OCI-LY3 (cell line): Measurements from ENCODE around the gene BDH2.
A peak's percentile ranks its signal among the peaks of the same experiment; 100 is the strongest.

Source experiments
- H2AFZ ChIP-seq: fragments of 200-600, 300-600 bp; shearing (Covaris generic); 2 replicates; pipeline ENCODE4 v1.6.0; 2014; ENCODE audit warnings: antibody characterized with exemption, low read depth, low read length
- H3K27ac ChIP-seq: fragments of 200-600, 300-600 bp; sonication (generic); 2 replicates; pipeline ENCODE4 v1.5.1; 2014; ENCODE audit warnings: mild to moderate bottlenecking, low read length, moderate library complexity, mixed read lengths
- H3K27me3 ChIP-seq: fragments of 200-600, 300-600 bp; sonication (generic); 2 replicates; pipeline ENCODE4 v1.6.1; 2014; ENCODE audit warnings: low read depth, low read length, mixed read lengths
- H3K36me3 ChIP-seq: fragments of 200-600, 300-600 bp; sonication (generic); replicated peaks from 2 replicates; pipeline ENCODE3; 2014; ENCODE audit warnings: low read depth, low read length, mixed read lengths
- H3K4me1 ChIP-seq: fragments of 300-600, 200-600 bp; sonication (generic); 2 replicates; pipeline ENCODE4 v1.6.1; 2014; ENCODE audit warnings: low read length, mixed read lengths
- H3K4me2 ChIP-seq: fragments of 200-600, 300-600 bp; sonication (generic); 2 replicates; pipeline ENCODE4 v1.6.1; 2014; ENCODE audit warnings: low read length, mixed read lengths
- H3K4me3 ChIP-seq: fragments of 300-600, 200-600 bp; sonication (generic); 2 replicates; pipeline ENCODE4 v1.5.1; 2014; ENCODE audit warnings: antibody characterized with exemption, mild to moderate bottlenecking, low read length, moderate library complexity
- H3K79me2 ChIP-seq: fragments of 300-600, 200-600 bp; shearing (Covaris generic); 2 replicates; pipeline ENCODE4 v1.6.1; 2014; ENCODE audit warnings: mild to moderate bottlenecking, low read length, mixed read lengths
- H3K9ac ChIP-seq: fragments of 300-600, 200-600 bp; shearing (Covaris generic); 2 replicates; pipeline ENCODE4 v1.6.0; 2014; ENCODE audit warnings: mild to moderate bottlenecking, low read length, moderate library complexity
- H3K9me3 ChIP-seq: fragments of 200-600, 300-600 bp; shearing (Covaris generic); 2 replicates; pipeline ENCODE4 v1.6.1; 2014; ENCODE audit warnings: low read length, mixed read lengths; ENCODE audit not compliant: insufficient read depth
- H4K20me1 ChIP-seq: fragments of 200-600, 300-600 bp; sonication (generic); 2 replicates; pipeline ENCODE4 v1.6.1; 2016; ENCODE audit warnings: low read length, mixed read lengths; ENCODE audit not compliant: insufficient read depth
- CTCF ChIP-seq: fragments of 200-600, 300-600 bp; sonication (generic); IDR thresholded peaks from 2 replicates; pipeline ENCODE4 v1.5.1; 2014; ENCODE audit warnings: antibody characterized with exemption, low read length, low read depth
- EZH2phosphoT487 ChIP-seq: fragments of 200-600 bp; shearing (Covaris generic); IDR thresholded peaks from 2 replicates; pipeline ENCODE4 v1.6.1; 2018; ENCODE audit warnings: antibody characterized with exemption, mixed run types, low read depth

Gene BDH2

GRCh38 chr4:103052145-103052544, 47.5 kb downstream of the BDH2 start:
- Histone ChIP-seq H3K4me1 (peaks cover 12% of the 10 kb centered on the region), H3K27me3 (no peaks in the 10 kb centered on the region), H4K20me1 (peaks cover 7% of the 10 kb centered on the region; the same call in 1 of the 2 replicates), H2AFZ (no peak overlapping the region), H3K36me3 (peaks cover 20% of the 10 kb centered on the region), H3K27ac (no peak overlapping the region), H3K4me2 (no peak overlapping the region), H3K9me3 (no peaks in the 10 kb centered on the region), H3K9ac (no peak overlapping the region), H3K79me2 (no peaks in the 10 kb centered on the region), H3K4me3 (no peak overlapping the region)
- TF ChIP-seq EZH2phosphoT487: no peak

GRCh38 chr4:103050736-103051436, 48.7 kb downstream of the BDH2 start:
- H3K4me2 ChIP-seq: peak overlapping the region; percentile 12; the same call in 1 of the 2 replicates

GRCh38 chr4:103046416-103047290, 53.0 kb downstream of the BDH2 start:
- Histone ChIP-seq H3K4me1 (peaks cover 10% of the 10 kb centered on the region), H4K20me1 (peaks cover 9% of the 10 kb centered on the region; the same call in 1 of the 2 replicates), H3K9ac (no peak overlapping the region), H3K9me3 (no peaks in the 10 kb centered on the region), H3K36me3 (peaks cover 30% of the 10 kb centered on the region), H3K79me2 (no peaks in the 10 kb centered on the region), H3K4me2 (no peak overlapping the region), H3K27ac (no peak overlapping the region), H3K27me3 (no peaks in the 10 kb centered on the region), H2AFZ (no peak overlapping the region), H3K4me3 (no peak overlapping the region)
- TF ChIP-seq EZH2phosphoT487 (no peak), CTCF (peak; percentile 78)

More at GRCh38 chr4:103050736-103051436, 48.7 kb downstream of the BDH2 start:
- TF ChIP-seq CTCF: no peak
- no peak for TF ChIP-seq EZH2phosphoT487
- H4K20me1 ChIP-seq: peaks cover 9% of the 10 kb centered on the region; the same call in 1 of the 2 replicates
- H3K9me3 ChIP-seq: no peaks in the 10 kb centered on the region
- no peak overlapping the region for H2AFZ ChIP-seq
- H3K27ac ChIP-seq: no peak overlapping the region
- no peaks in the 10 kb centered on the region for H3K27me3 ChIP-seq
- peaks cover 20% of the 10 kb centered on the region for H3K36me3 ChIP-seq
- no peak overlapping the region for H3K9ac ChIP-seq
- H3K4me1 ChIP-seq: peaks cover 12% of the 10 kb centered on the region
- H3K79me2 ChIP-seq: no peaks in the 10 kb centered on the region
- H3K4me3 ChIP-seq: no peak overlapping the region

- H3K27me3 ChIP-seq: no peaks in the 10 kb centered on the region
- H3K79me2 ChIP-seq: no peaks in the 10 kb centered on the region
- no peak overlapping the region for H3K9ac ChIP-seq
- no peak overlapping the region for H3K27ac ChIP-seq
- H3K9me3 ChIP-seq: no peaks in the 10 kb centered on the region
- no peak overlapping the region for H3K4me2 ChIP-seq
- no peak overlapping the region for H2AFZ ChIP-seq
- 0 out of 2 replicates have a peak, but pooled peaks cover 3% of the 10 kb centered on the region for H4K20me1 ChIP-seq
- H3K4me1 ChIP-seq: no peaks in the 10 kb centered on the region
- H3K4me3 ChIP-seq: no peak overlapping the region
- H3K36me3 ChIP-seq: peaks cover 28% of the 10 kb centered on the region
- no peak for TF ChIP-seq CTCF
These were observed 55.5 kb downstream of the BDH2 start for GRCh38 chr4:103044183-103044582.
